Heart left ventricle (tissue), 16 donors: Measurements from ENCODE around the gene TENM3. TPM values are rescaled to one million over a fixed set of nuclear protein-coding genes. Genes with fewer than 3 reads are reported as not detected.

ENCODE experiments used
- ATAC-seq, 4 donors: fragments of 200-7000 bp; cut with Tn5 transposase; one replicate each; pipeline ENCODE4 v1.9.1; 2020 to 2022; ENCODE audit warnings: moderate library complexity in 4 of 4, mild to moderate bottlenecking in 3 of 4, moderate number of reproducible peaks in 1 of 4
- DNase-seq, 5 donors: peaks; one replicate each; pipeline ENCODE4 v3.0.0-alpha.2; 2020
- H3K27ac ChIP-seq, 12 donors: fragments of 200-600 bp; sonication (generic) in 4 of 12; one replicate each; pipeline versions ENCODE4 v1.5.0 to v1.8.0; 2016 to 2022; ENCODE audit warnings: mild to moderate bottlenecking in 2 of 12
- H3K27me3 ChIP-seq, 9 donors: fragments of 200-600 bp; sonication (generic) in 2 of 9; one replicate each; pipeline versions ENCODE4 v1.5.1 to v1.8.0; 2016 to 2022; ENCODE audit warnings: mild to moderate bottlenecking in 3 of 9
- H3K36me3 ChIP-seq, 9 donors: fragments of 200-600 bp; sonication (generic) in 2 of 9; one replicate each; pipeline versions ENCODE4 v1.5.0 to v1.8.0; 2018 to 2022; ENCODE audit warnings: mild to moderate bottlenecking in 2 of 9
- H3K4me1 ChIP-seq, 12 donors: fragments of 200-600 bp; sonication (generic) in 4 of 12; one replicate each; pipeline versions ENCODE4 v1.5.0 to v1.8.0; 2016 to 2022; ENCODE audit warnings: mild to moderate bottlenecking in 3 of 12
- H3K4me3 ChIP-seq, 12 donors: fragments of 200-600 bp; sonication (generic) in 4 of 12; one replicate each; pipeline versions ENCODE4 v1.5.0 to v1.8.0; 2017 to 2022; ENCODE audit warnings: mild to moderate bottlenecking in 9 of 12, moderate library complexity in 4 of 12
- H3K9me3 ChIP-seq, 12 donors: fragments of 200-600 bp; sonication (generic) in 4 of 12; one replicate each; pipeline versions ENCODE4 v1.5.0 to v1.8.0; 2016 to 2022; ENCODE audit warnings: mild to moderate bottlenecking in 1 of 12
- CTCF ChIP-seq, 12 donors: fragments of 200-600 bp; sonication (generic) in 4 of 12; IDR thresholded peaks; one replicate each; pipeline versions ENCODE4 v1.5.0 to v1.8.0; 2018 to 2022; ENCODE audit warnings: antibody characterized with exemption in 12 of 12, mild to moderate bottlenecking in 5 of 12
- POLR2A ChIP-seq, 2 donors: fragments of 450-650 bp; IDR thresholded peaks; one replicate each; pipeline ENCODE4 v1.6.1; 2017; ENCODE audit warnings: antibody characterized with exemption in 2 of 2, mild to moderate bottlenecking in 2 of 2, moderate library complexity in 2 of 2
- WGBS, 4 donors: extraction: QIAGEN DNeasy Blood & Tissue Kit in 2 of 4; methylation state at CpG; one replicate each; pipeline versions ENCODE4 v1.1.5 to v1.1.7; 2013 to 2018; 5-methylcytosine and 5-hydroxymethylcytosine counted together
- intact Hi-C, 10 donors: fragments of 100-400 bp; cut with DNase I; formaldehyde crosslinking; loops; one replicate each; pipeline versions ENCODE4 v1.11.1 to v1.14.2; 2022
- polyA plus RNA-seq, 2 donors: library from polyadenylated mRNA; stranded (reverse); fragments of 200-250 nt; gene quantifications; one replicate each; pipeline ENCODE4 v1.2.3, GENCODE V29; 2013
- total RNA-seq, 9 donors: library from RNA; depleted of rRNA in 2 of 9; stranded (reverse); fragments of >200 nt in 2 of 9; fragmentation: NEBNext Ultra II Directional in 3 of 9; extraction: Animal tissue kit (Norgen Biotek cat#: 25700) in 3 of 9; gene quantifications; one replicate each; pipeline versions ENCODE4 v1.1.0 to v1.2.4, GENCODE V29; 2016 to 2023
- donor health status: ischemic (EF 13 %, LVEDD 7.1; RV severe dilation, severe dysfunction).
- donor health status: healthy with polysubstance abuse.
- donor health status: DM: no; HTN: yes; CAD: no.
- donor health status: DM: no; HTN: no; CAD: no.
- donor health status: ischemic (EF 25% LVEDD 6.9; RV normal size, moderate dysfunction).
- donor health status: ischemic (EF 25% LVEDD 5.7; RV mildly dilated, moderate dysfunction).
- donor health status: healthy.
- donor health status: DM: yes; HTN: yes; CAD: no.
- donor health status: ischemic (EF 35%, LVEDD 5.7; RV mildly dilated, moderate dysfunction).
- donor health status: nonischemic (EF 11% LVEDD 7.7; RV severe dilation, severe dysfunction).
- donor health status: DM: yes; HTN: yes; CAD: no.
- donor health status: PGD.
- donor health status: ischemic (EF 29% LVEDD 5.4; RV normal size, mild dysfunction).
- donor health status: nonischemic (EF 23%, LVEDD 6.1; RV moderate dilation, normal function).

TENM3 gene
- total and polyA plus RNA-seq, 11 donors = 0.19 to 10.3 (median 2.5) TPM

GRCh38 chr4:182795446-182796238 is 552.4 kb downstream of the TENM3 start:
- Histone ChIP-seq H3K9me3 (no peaks in the 10 kb centered on the region), H3K27ac (no peak overlapping the region), H3K4me3 (no peak overlapping the region), H3K36me3 (peaks cover 0 to 4% (median 0%) of the 10 kb centered on the region in 9 donors), H3K4me1 (no peaks in the 10 kb centered on the region), H3K27me3 (no peaks in the 10 kb centered on the region)
- DNase-seq (no peak), ATAC-seq (no peak)
- intact Hi-C loops = loop anchor here in 1 of 10 donors (5.0 kb wide), 1 partner anchor 1153 kb away; no protein-coding TSS in a partner anchor
- 65 to 72% (median 67%) methylated on average over 6 of the region's 6 CpGs for WGBS, 4 donors
- TF ChIP-seq CTCF (IDR thresholded peaks at IDR 0.05) (no peak), POLR2A (IDR thresholded peaks at IDR 0.05) (no peak)

- ATAC-seq (peak in 1 of 4 donors; percentile 15), DNase-seq (peak in 1 of 5 donors; percentile 56)
- no peaks in the 10 kb centered on the region for H3K9me3 ChIP-seq
- no peaks in the 10 kb centered on the region for H3K4me1 ChIP-seq
- H3K27me3 ChIP-seq = no peaks in the 10 kb centered on the region
- H3K4me3 ChIP-seq = no peak overlapping the region
- WGBS, 4 donors = 93 to 96% (median 94%) methylated on average over 75 to 85 of the region's 85 CpGs
- TF ChIP-seq CTCF (IDR thresholded peaks at IDR 0.05) = no peak
- no peak for TF ChIP-seq POLR2A (IDR thresholded peaks at IDR 0.05)
- no peak overlapping the region for H3K27ac ChIP-seq
- no peaks in the 10 kb centered on the region for H3K36me3 ChIP-seq
- intact Hi-C loops = loop anchor here in 4 of 10 donors (5.0 to 10.0 kb wide), 5 partner anchors 322 to 1655 kb away; no protein-coding TSS in a partner anchor
Measured at GRCh38 chr4:182799515-182800215, 556.5 kb downstream of the TENM3 start.

DNA sequence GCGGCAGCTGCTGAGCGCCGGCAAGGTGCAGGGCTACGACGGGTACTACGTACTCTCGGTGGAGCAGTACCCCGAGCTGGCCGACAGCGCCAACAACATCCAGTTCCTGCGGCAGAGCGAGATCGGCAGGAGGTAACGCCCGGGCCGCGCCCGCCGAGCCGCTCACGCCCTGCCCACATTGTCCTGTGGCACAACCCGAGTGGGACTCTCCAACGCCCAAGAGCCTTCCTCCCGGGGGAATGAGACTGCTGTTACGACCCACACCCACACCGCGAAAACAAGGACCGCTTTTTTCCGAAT is 557.0 kb downstream of the TENM3 start:
- intact Hi-C loops = loop anchor here in 4 of 10 donors (5.0 to 10.0 kb wide), 4 partner anchors 323 to 1655 kb away; no protein-coding TSS in a partner anchor
- peak in 1 of 5 donors; percentile 58 for DNase-seq
- no peaks in the 10 kb centered on the region for H3K4me1 ChIP-seq
- peaks cover 0 to 1% (median 0%) of the 10 kb centered on the region in 9 donors for H3K27me3 ChIP-seq
- no peak overlapping the region for H3K27ac ChIP-seq
- ATAC-seq = no peak
- H3K36me3 ChIP-seq = no peaks in the 10 kb centered on the region
- no peaks in the 10 kb centered on the region for H3K9me3 ChIP-seq
- 85 to 91% (median 89%) methylated on average over 29 of the region's 29 CpGs for WGBS, 4 donors
- TF ChIP-seq POLR2A (IDR thresholded peaks at IDR 0.05) = no peak
- no peak for TF ChIP-seq CTCF (IDR thresholded peaks at IDR 0.05)
- H3K4me3 ChIP-seq = no peak overlapping the region

GRCh38 chr4:182801636-182802035 is 558.4 kb downstream of the TENM3 start:
- Histone ChIP-seq H3K9me3 (no peaks in the 10 kb centered on the region), H3K27me3 (peaks cover 0 to 7% (median 0%) of the 10 kb centered on the region in 9 donors), H3K36me3 (no peaks in the 10 kb centered on the region), H3K27ac (no peak overlapping the region), H3K4me1 (peaks cover 0 to 7% (median under 1%) of the 10 kb centered on the region in 12 donors), H3K4me3 (no peak overlapping the region)
- TF ChIP-seq CTCF (IDR thresholded peaks at IDR 0.05) (no peak), POLR2A (IDR thresholded peaks at IDR 0.05) (no peak)
- 83 to 88% (median 85%) methylated on average over 15 of the region's 15 CpGs for WGBS, 4 donors
- DNase-seq = no peak
- intact Hi-C loops = loop anchor here in 4 of 10 donors (5.0 to 10.0 kb wide), 4 partner anchors 324 to 1657 kb away; no protein-coding TSS in a partner anchor
- ATAC-seq = no peak
